AG10803 (cell line): ENCODE data around the gene TRAF3.

Experiments used
- DNase-seq: peaks from one replicate; pipeline ENCODE4 v3.0.0; 2010; ENCODE audit warnings: low read depth
- H3K4me3 ChIP-seq: 2 replicates; pipeline ENCODE4 v1.5.1; 2011; ENCODE audit warnings: mild to moderate bottlenecking, low read length, control low read depth
- TF ChIP-seq, protein P1 (sequence below): conservative IDR thresholded peaks from 2 replicates; pipeline ENCODE4 v1.5.1; 2011; ENCODE audit warnings: mild to moderate bottlenecking, low read length, control low read depth, inconsistent platforms

TRAF3 gene

DNA sequence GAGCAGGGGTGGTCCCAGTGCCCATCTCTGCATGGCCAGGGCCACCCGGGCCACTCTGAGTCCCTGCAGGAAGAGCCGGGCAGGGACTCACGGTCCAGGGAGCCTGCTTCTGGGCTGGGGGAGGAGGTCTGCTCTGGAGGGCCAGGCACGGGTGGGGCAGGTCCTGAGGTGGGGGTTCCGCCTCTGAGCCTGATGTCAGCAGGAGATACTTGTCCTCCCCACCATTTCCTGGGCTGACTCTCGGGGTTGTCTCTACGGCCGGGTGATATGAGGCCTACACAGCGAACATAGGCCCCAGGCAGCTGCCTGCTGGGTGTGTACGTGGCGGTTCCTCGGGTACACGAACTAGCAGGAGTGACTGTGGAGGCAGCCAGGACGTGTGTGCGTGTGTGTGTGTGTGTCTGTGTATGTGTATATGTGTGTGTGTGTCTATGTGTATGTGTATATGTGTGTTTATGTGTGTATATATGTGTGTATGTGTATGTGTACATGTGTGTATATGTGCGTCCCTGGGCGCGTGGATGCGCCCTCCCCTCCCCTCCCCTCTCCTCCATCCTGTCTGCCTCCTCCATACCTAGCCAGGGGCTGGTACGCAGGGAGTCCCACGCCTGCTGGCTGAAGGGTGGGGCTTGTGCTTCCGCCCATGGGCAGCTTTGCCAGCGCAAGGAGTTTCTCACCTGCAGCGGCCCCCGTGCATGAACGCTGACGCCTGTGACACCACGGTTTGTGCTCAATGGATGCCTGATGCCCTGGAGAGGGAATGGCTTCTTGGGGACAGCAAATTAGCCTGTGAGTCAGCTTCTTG is 30.4 kb upstream of the TRAF3 start:
- no peak overlapping the region for H3K4me3 ChIP-seq
- no peak for DNase-seq
- TF ChIP-seq, protein P1, sequence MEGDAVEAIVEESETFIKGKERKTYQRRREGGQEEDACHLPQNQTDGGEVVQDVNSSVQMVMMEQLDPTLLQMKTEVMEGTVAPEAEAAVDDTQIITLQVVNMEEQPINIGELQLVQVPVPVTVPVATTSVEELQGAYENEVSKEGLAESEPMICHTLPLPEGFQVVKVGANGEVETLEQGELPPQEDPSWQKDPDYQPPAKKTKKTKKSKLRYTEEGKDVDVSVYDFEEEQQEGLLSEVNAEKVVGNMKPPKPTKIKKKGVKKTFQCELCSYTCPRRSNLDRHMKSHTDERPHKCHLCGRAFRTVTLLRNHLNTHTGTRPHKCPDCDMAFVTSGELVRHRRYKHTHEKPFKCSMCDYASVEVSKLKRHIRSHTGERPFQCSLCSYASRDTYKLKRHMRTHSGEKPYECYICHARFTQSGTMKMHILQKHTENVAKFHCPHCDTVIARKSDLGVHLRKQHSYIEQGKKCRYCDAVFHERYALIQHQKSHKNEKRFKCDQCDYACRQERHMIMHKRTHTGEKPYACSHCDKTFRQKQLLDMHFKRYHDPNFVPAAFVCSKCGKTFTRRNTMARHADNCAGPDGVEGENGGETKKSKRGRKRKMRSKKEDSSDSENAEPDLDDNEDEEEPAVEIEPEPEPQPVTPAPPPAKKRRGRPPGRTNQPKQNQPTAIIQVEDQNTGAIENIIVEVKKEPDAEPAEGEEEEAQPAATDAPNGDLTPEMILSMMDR, result no peak

DNA sequence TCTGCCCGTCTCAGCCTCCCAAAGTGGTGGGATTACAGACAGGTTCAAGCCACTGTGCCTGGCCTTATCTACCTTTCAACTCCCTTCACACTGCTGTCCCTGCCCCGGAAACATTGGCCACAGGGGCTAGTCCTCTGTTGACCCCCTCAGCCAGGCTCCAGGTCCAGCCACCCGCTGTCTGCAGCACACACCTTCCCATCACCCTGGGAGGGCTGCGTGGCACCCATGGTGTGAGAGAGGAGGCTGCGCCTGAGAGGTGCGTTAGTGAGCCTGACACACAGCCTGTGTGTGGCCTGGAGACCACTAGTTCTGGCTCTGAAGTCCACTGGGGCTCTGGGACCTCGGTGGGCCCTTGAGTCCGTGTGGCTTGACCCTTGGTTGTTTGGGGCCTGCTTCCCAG is 28.4 kb upstream of the TRAF3 start:
- H3K4me3 ChIP-seq, result no peak overlapping the region
- DNase-seq, result no peak
- TF ChIP-seq, protein P1, result no peak

DNA sequence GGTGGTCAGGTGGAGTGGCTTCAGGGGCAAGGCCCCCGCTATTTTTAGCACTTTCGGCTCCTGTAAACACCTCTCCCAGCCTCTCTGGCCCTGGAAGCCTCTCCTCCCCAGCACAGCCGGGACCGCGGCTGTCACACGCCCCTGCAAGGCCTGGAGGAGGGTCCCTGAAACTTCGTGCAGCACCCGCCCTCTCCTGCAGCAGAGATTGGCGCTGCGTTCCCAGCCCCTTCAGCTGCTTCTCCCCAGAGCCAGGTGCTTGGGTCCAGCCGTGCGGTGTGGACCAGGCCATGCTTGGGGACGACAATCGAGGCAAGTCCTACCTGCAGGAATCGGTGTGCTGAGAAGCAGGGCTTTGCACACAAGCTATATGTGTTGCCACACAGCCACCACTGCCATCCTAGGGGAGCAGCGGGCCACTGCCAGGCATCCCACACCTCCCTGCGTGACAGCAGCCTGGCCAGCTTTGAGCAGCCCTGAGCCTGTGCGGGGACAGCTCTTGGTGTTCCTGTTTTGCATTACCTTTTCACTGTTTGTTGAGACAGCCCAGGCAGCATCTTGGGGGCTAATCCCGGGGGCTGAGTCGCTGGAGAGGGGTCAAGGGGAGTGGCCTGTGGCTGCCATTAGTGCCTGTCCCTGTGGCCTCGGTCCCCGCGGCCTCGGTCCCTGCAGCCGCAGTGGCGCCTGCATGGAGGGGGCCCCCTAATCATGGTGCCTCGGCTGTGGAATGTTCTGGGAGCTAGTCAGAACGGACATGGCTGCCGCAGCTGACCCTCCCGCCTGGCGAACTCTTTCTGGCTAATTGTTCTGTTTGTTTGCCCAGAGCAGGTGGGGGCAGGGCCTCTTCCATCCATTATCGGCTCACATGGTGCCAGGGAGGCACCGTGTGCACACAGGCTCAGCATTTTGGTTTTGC is 27.6 kb upstream of the TRAF3 start:
- TF ChIP-seq, protein P1, result no peak
- H3K4me3 ChIP-seq, result no peak overlapping the region
- DNase-seq, result no peak

DNA sequence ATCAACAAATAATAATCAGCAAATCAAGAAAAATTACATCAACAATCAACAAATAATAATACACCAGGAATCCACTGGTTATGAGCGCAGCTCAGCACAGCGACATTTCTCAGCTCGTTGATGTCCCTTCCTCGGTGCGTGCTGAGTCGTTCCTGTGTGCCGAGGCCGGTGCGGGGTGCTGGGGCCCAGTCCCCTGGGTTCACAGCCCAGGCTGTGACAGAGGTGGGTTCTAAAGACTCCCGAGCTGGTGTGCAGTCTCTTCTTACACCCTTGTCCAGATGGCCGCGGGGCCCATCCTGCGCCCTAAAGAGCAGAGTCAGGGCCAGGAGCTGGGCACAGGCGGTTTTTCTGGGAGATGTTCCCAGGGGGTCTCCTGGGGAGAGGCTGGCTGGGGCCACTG is 26.9 kb upstream of the TRAF3 start:
- H3K4me3 ChIP-seq, result no peak overlapping the region
- no peak for DNase-seq
- TF ChIP-seq, protein P1, result no peak

DNA sequence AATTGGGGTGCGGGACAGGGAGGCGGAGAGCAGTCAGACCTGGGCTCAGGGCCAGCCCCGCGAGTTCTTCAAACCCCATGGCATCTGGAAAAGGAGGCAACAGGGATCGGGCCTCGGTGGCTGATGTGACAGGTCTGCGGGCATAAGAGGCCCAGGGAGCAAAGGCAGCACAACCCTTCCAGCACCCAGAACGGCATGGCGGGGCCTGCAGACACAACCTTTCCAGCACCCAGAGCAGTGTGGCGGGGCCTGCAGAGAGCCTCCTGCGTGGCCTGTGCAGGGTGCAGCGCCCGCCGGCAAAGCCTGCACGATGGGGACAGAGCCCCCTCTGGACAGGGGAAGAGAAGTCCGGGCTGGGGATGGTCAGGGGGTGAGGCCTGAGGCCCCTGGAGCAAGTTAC is 26.2 kb upstream of the TRAF3 start:
- no peak overlapping the region for H3K4me3 ChIP-seq
- DNase-seq, result no peak
- TF ChIP-seq, protein P1, result no peak

DNA sequence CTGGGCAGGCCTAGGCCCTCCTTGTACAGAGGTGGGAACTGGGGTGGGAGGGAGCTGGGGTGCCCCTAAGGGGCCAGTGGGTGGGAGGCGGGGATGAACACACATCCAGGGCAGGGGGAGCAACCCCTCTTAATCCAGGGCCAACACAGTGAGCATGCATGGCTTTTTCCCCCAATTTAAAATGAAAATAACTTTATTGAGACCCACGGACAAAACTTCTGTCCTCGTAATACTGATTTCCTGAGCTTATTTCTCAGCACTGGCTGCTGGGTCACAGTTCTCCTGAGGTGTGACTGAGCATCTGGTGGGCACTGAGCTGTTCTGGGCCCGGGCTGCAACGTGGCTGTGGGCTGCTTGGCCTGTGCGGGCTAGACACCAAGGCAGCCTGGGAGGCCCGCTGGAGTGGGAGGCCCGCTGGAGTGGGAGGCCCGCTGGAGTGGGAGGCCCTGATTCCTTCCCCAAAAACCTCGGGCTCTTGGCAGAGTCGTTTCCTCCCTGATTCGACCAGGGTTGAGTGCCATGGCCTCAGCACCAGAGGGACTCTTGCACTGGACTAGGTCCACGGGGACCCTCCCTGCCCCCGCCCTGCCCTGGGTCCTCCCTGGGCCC is 24.9 kb upstream of the TRAF3 start:
- TF ChIP-seq, protein P1, result no peak
- H3K4me3 ChIP-seq, result no peak overlapping the region
- DNase-seq, result no peak
